Fibroblast of pulmonary artery (primary cell): Measurements from ENCODE around the gene SF3B4.
"Not testable (repeated sequence)": the region's sequence is repeated elsewhere in the genome, so short reads cannot be mapped to it uniquely, and the experiment has no call there.

Experiments used
- DNase-seq: peaks from one replicate; pipeline ENCODE4 v3.0.0-alpha.2; 2010; ENCODE audit warnings: low read depth
- H3K4me3 ChIP-seq: replicated peaks from 2 replicates; pipeline ENCODE4 v1.5.1; 2011; ENCODE audit warnings: low read depth, mild to moderate bottlenecking, control low read depth, low read length, moderate library complexity
- TF ChIP-seq, protein P1 (sequence below): IDR thresholded peaks from 2 replicates; pipeline ENCODE4 v1.5.1; 2011; ENCODE audit warnings: mild to moderate bottlenecking, control low read depth, low read length, inconsistent platforms; ENCODE audit errors: missing control alignments

The SF3B4 gene

GRCh38 chr1:149942207-149942606 is 14.6 kb upstream of the SF3B4 start:
- no peak overlapping the region for H3K4me3 ChIP-seq
- TF ChIP-seq, protein P1, sequence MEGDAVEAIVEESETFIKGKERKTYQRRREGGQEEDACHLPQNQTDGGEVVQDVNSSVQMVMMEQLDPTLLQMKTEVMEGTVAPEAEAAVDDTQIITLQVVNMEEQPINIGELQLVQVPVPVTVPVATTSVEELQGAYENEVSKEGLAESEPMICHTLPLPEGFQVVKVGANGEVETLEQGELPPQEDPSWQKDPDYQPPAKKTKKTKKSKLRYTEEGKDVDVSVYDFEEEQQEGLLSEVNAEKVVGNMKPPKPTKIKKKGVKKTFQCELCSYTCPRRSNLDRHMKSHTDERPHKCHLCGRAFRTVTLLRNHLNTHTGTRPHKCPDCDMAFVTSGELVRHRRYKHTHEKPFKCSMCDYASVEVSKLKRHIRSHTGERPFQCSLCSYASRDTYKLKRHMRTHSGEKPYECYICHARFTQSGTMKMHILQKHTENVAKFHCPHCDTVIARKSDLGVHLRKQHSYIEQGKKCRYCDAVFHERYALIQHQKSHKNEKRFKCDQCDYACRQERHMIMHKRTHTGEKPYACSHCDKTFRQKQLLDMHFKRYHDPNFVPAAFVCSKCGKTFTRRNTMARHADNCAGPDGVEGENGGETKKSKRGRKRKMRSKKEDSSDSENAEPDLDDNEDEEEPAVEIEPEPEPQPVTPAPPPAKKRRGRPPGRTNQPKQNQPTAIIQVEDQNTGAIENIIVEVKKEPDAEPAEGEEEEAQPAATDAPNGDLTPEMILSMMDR: peak; percentile 44
- DNase-seq: peak; percentile 56

GRCh38 chr1:149940427-149940826 is 12.8 kb upstream of the SF3B4 start:
- no peak overlapping the region for H3K4me3 ChIP-seq
- TF ChIP-seq, protein P1: no peak
- DNase-seq: no peak

- not testable (repeated sequence) for DNase-seq
- peak overlapping the region; percentile 37 for H3K4me3 ChIP-seq
These were observed 11.0 kb upstream of the SF3B4 start for GRCh38 chr1:149938668-149939003.

DNA sequence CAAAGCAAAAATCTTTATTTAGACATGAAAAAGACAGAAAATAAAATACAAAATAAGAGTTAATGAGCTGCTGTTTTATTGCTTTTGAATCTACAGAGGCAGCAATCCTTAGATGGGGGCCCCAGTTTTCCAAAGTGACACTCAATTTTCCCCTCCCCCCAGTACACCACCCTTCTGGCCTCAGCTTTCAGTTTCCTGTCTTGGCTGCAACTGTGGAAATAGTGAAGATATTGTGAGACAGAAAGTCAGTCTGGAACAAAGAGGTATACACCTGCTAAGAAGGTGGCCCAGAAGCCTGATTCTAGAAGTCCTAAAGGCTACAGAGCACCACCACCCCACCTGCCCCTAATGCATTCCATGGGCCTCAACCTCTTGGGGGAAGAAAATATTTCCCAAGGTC is 10.2 kb upstream of the SF3B4 start:
- TF ChIP-seq, protein P1: no peak
- DNase-seq: no peak
- H3K4me3 ChIP-seq: no peak overlapping the region

GRCh38 chr1:149936992-149937705 is 9.5 kb upstream of the SF3B4 start:
- TF ChIP-seq, protein P1: no peak
- H3K4me3 ChIP-seq: peak overlapping the region; percentile 87
- peak; percentile 45 for DNase-seq

GRCh38 chr1:149936170-149936991 is 8.8 kb upstream of the SF3B4 start, which contains the start of gene MTMR11:
MTMR11 (minus strand) TSS chr1:149936879; CDS start chr1:149936647, 232 bp downstream.
- H3K4me3 ChIP-seq: peak within 1 kb of the TSS; percentile 87
- TF ChIP-seq, protein P1: no peak
- peak; percentile 32 for DNase-seq

- no peak overlapping the region for H3K4me3 ChIP-seq
- no peak for DNase-seq
- TF ChIP-seq, protein P1: no peak
These were observed 6.8 kb upstream of the SF3B4 start for GRCh38 chr1:149934356-149934755.
